Coronary artery (tissue), 2 donors: ENCODE measurements around the gene CACNA1G.

Experiments used
- DNase-seq: peaks from one replicate; pipeline ENCODE4 v3.0.0-alpha.2; 2017; ENCODE audit warnings: low spot score
- H3K27ac ChIP-seq, 2 donors: fragments of 200-600 bp; sonication (generic); one replicate each; pipeline ENCODE4 v1.5.1; 2016 to 2019
- H3K4me3 ChIP-seq: fragments of 200-600 bp; sonication (generic); 2 replicates; pipeline ENCODE4 v1.5.1; 2016; ENCODE audit warnings: mild to moderate bottlenecking, moderate library complexity
- CTCF ChIP-seq: fragments of 200-600 bp; sonication (generic); IDR thresholded peaks from one replicate; pipeline ENCODE4 v1.5.1; 2019; ENCODE audit warnings: antibody characterized with exemption

CACNA1G gene

GRCh38 chr17:50573866-50574611 lies 13.5 kb downstream of the CACNA1G start:
- no peak for TF ChIP-seq CTCF
- Histone ChIP-seq H3K27ac (no peak overlapping the region), H3K4me3 (no peak overlapping the region)
- no peak for DNase-seq

DNA sequence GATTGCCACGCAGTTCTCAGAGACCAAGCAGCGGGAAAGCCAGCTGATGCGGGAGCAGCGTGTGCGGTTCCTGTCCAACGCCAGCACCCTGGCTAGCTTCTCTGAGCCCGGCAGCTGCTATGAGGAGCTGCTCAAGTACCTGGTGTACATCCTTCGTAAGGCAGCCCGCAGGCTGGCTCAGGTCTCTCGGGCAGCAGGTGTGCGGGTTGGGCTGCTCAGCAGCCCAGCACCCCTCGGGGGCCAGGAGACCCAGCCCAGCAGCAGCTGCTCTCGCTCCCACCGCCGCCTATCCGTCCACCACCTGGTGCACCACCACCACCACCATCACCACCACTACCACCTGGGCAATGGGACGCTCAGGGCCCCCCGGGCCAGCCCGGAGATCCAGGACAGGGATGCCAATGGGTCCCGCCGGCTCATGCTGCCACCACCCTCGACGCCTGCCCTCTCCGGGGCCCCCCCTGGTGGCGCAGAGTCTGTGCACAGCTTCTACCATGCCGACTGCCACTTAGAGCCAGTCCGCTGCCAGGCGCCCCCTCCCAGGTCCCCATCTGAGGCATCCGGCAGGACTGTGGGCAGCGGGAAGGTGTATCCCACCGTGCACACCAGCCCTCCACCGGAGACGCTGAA lies 15.2 kb downstream of the CACNA1G start:
- no peak overlapping the region for H3K27ac ChIP-seq
- DNase-seq: no peak
- no peak overlapping the region for H3K4me3 ChIP-seq
- TF ChIP-seq CTCF: no peak

DNA sequence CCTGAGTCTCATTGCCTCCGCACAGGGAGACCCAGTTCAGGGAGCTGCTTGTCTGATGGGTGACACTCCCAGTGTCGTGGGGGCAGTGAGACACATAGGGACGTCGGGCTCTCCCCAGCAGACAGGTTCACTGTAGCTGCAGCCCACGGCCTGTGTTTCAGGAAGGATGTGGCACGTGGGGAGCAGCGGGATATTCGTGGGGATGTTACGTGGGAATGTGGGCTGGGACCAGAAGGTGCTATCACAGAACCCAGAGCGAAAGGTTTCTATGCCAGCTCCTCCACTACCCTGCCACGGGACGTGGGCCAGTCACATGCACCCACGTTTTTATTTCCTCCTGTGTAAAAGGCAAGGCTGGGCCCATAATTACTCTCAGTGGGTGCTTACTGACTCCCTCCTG lies 16.3 kb downstream of the CACNA1G start:
- TF ChIP-seq CTCF: no peak
- DNase-seq: no peak
- Histone ChIP-seq H3K4me3 (no peak overlapping the region), H3K27ac (no peak overlapping the region)

- no peak overlapping the region for H3K4me3 ChIP-seq
- H3K27ac ChIP-seq: no peak overlapping the region
- no peak for TF ChIP-seq CTCF
- DNase-seq: no peak
These were observed 17.0 kb downstream of the CACNA1G start for GRCh38 chr17:50577451-50577954.

GRCh38 chr17:50578173-50578572 lies 17.7 kb downstream of the CACNA1G start:
- Histone ChIP-seq H3K27ac (no peak overlapping the region), H3K4me3 (no peak overlapping the region)
- TF ChIP-seq CTCF: no peak
- no peak for DNase-seq

DNA sequence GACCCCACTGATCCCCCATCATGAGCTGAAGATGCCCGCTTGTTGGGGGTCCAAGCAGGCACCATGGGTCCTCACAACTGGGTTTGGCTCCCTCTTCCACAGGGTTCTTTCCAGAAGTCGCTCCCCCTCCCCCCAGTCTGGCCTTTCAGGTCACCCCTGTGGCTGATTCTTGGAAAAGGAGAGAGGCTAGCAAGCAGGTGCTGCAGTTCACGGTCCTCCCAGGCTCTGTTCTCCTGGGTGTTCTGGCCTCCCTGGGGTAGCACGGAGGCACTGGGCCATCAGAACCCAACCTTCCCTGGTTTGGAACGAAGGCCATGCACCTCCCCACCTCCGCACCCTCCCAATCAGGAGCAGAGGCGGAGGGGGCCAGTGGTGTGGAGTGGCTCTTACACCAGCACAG lies 18.9 kb downstream of the CACNA1G start:
- Histone ChIP-seq H3K4me3 (no peak overlapping the region), H3K27ac (no peak overlapping the region)
- no peak for TF ChIP-seq CTCF
- DNase-seq: no peak

DNA sequence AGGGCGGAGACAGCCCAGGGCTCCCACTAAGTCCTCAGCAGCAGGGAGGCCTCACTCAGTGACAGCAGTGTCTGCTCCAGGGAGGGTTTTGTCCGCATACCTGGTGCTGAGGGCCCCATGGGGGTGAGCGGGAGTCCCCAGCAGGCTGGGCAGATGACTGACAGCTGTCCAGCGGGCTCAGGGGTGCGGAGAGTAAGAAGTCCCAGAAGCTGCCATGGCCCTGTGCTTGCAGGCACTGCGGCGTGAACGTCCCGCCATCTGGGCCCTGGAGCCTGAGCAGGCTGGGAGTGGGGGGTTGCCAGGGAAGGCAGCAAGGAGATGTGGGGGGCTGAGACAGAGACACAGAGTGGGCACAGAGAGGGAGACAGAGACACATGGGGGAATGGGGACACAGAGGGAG lies 20.1 kb downstream of the CACNA1G start:
- no peak for DNase-seq
- no peak for TF ChIP-seq CTCF
- H3K27ac ChIP-seq: no peak overlapping the region

More for the DNA sequence above, 20.1 kb downstream of the CACNA1G start:
- no peak overlapping the region for H3K4me3 ChIP-seq
